Brain microvascular endothelial cell (primary cell): ENCODE data around the gene RASSF6.

Experiments used
- DNase-seq: peaks from one replicate; pipeline ENCODE4 v3.0.0-alpha.2; 2020
- H3K27ac ChIP-seq: fragments of 250-450 bp; sonication (Bioruptor Pico); 2 replicates; pipeline ENCODE4 v1.5.1; 2020; ENCODE audit warnings: mild to moderate bottlenecking, moderate library complexity
- H3K27me3 ChIP-seq: fragments of 250-450 bp; sonication (Bioruptor Pico); replicated peaks from 2 replicates; pipeline ENCODE4 v1.5.1; 2020; ENCODE audit warnings: mild to moderate bottlenecking
- H3K36me3 ChIP-seq: fragments of 250-450 bp; sonication (Bioruptor Pico); replicated peaks from 2 replicates; pipeline ENCODE4 v1.5.1; 2020; ENCODE audit warnings: mild to moderate bottlenecking
- H3K4me3 ChIP-seq: 2 replicates; pipeline ENCODE4 v1.5.1; 2011; ENCODE audit warnings: low read depth, mild to moderate bottlenecking, control low read depth, low read length, moderate library complexity
- in situ Hi-C: cut with HindIII; loops from 2 replicates; pipeline ENCODE4 v1.10.0; 2017; ENCODE audit warnings: low sequenced_read_pairs, low pct_ligation_motif_present
- TF ChIP-seq, protein P1 (sequence below): IDR thresholded peaks from 2 replicates; pipeline ENCODE4 v1.5.1; 2011; ENCODE audit warnings: low read depth, mild to moderate bottlenecking, moderate library complexity, low read length, control low read depth, inconsistent platforms; ENCODE audit errors: missing control alignments

RASSF6 gene

DNA sequence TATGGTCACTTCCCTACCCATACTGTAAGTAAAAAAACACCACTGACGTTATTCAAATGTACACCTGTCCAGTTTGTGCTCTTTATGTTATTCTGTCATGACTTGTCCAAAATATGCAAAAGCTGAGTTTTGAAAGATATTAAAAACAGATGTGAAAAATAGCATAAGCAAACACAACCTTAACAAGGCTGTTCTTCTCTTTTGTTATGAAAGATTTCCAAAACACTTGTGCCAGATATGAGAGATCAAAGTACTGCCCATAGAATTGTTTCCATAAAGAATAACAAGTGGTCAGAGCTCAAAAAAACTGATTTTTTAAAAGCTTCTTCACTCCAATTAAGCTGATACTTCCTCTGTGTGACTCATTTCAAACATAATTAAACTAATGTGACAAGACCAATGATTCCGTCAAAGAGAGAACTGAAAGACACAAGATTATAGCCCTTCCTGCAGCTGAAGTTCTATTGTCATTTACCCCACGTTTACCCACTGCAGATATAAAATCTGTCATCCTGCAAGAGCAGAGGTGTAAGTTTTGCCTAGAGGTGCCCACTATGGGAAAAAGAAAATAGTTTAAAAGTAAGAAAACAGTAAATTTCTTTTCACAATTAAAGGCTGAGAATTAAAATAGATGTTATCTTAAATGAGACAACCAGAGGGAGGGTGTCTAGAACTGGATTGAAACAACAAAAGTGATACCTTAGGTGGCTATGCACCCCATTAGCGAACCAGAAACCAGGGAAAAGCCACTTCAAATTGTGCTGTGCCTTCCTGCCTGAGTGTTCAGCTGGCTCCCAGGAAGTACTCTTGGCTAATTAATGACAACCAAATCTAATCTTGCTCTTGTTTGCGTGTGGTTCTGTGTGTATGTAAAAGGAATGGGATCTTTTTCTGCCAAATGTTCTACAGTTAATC, 30.1 kb downstream of the RASSF6 start:
- no peak for DNase-seq
- TF ChIP-seq, protein P1, sequence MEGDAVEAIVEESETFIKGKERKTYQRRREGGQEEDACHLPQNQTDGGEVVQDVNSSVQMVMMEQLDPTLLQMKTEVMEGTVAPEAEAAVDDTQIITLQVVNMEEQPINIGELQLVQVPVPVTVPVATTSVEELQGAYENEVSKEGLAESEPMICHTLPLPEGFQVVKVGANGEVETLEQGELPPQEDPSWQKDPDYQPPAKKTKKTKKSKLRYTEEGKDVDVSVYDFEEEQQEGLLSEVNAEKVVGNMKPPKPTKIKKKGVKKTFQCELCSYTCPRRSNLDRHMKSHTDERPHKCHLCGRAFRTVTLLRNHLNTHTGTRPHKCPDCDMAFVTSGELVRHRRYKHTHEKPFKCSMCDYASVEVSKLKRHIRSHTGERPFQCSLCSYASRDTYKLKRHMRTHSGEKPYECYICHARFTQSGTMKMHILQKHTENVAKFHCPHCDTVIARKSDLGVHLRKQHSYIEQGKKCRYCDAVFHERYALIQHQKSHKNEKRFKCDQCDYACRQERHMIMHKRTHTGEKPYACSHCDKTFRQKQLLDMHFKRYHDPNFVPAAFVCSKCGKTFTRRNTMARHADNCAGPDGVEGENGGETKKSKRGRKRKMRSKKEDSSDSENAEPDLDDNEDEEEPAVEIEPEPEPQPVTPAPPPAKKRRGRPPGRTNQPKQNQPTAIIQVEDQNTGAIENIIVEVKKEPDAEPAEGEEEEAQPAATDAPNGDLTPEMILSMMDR: no peak
- H3K36me3 ChIP-seq: no peaks in the 10 kb centered on the region
- H3K27me3 ChIP-seq: no peaks in the 10 kb centered on the region
- no peak overlapping the region for H3K27ac ChIP-seq
- no peak overlapping the region for H3K4me3 ChIP-seq
- in situ Hi-C loops: no loop called here

DNA sequence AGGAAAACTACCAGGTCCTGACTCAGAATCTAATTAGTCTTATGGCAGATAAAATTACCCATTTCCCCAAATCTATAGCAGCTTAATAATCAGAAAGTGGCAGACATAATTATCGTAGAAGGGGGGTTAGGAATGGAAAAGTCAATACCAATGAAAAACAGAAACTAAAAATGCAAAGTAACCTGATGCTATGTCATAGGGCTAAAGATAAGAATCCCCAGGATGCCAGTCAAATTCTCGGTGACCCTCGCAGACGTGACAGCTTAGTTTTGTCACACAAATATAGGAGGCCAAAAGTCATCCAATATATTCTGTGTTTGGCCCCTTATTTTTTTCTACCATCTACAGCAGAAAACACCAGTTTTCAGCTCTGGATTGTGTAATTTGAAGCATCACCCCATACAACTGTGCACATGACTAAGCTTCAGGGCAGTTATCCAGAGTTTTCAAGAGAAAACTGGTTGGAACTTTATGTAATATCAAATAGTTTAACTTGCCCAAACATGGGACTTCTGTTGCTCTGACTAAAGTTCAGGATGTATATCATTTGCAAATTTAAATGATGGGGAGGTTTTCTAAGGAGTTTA, 30.9 kb downstream of the RASSF6 start:
- Histone ChIP-seq H3K36me3 (no peaks in the 10 kb centered on the region), H3K4me3 (no peak overlapping the region), H3K27me3 (no peaks in the 10 kb centered on the region), H3K27ac (no peak overlapping the region)
- TF ChIP-seq, protein P1: no peak
- DNase-seq: peak; percentile 28
- in situ Hi-C loops: no loop called here

DNA sequence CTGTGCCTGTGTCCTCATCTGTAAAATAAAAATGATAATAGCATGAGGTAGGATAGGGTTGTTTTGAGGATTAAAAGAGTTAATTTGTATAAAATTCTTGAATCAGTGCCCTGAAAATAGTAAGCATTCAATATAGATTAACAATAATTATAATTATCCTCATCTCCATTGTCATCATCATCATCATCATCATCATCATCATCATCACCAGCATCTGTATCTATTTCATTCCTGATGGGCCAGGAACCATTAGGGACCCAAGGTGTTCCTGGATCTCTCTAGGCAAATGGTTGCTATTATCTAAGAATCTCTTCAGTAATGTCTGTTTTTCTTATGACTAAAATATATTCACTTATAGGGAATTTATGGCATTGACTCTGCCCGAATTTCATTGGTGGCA, 31.6 kb downstream of the RASSF6 start:
- no peak for DNase-seq
- Histone ChIP-seq H3K27ac (no peak overlapping the region), H3K36me3 (no peaks in the 10 kb centered on the region), H3K27me3 (no peaks in the 10 kb centered on the region), H3K4me3 (no peak overlapping the region)
- in situ Hi-C loops: no loop called here
- TF ChIP-seq, protein P1: no peak

DNA sequence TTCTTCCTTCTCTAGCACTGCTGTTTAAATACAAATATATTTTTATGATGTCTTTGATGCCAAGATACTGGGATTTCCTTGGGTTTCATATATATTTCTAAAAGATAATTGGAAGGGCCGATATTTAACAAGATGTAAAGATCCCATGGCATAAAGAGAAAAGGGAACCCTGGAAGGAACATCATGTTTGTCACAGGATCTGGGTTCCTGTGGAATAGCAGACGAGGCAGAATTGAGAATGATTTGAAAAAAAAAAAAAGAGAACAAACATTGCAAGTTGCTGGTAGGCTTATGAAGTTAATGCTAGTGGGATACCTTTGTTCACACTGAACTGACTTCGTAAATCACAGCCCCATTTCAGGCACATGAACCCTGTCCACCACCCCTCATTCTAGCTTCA, 33.6 kb downstream of the RASSF6 start:
- Histone ChIP-seq H3K36me3 (no peaks in the 10 kb centered on the region), H3K27me3 (no peaks in the 10 kb centered on the region), H3K4me3 (no peak overlapping the region), H3K27ac (no peak overlapping the region)
- TF ChIP-seq, protein P1: no peak
- DNase-seq: no peak
- in situ Hi-C loops: no loop called here

DNA sequence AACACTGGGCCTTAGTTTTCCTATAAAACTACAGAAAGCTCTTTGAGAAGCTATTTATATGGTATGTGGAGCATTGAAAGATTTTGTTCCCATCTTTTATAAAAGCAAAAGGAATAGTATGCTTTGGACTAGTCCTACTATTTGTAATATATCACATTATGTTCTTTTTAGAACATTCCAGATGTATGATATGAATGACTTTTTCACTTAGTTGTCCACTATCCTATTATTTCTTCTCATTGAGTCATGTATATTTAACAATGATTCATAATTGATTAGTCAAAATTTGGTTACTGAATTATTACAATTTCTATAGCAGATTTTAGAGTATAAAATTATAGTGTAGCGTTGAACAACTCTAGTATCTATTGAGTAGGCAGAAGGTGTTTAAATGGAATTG, 34.2 kb downstream of the RASSF6 start:
- H3K27me3 ChIP-seq: no peaks in the 10 kb centered on the region
- H3K27ac ChIP-seq: no peak overlapping the region
- in situ Hi-C loops: no loop called here
- no peaks in the 10 kb centered on the region for H3K36me3 ChIP-seq
- H3K4me3 ChIP-seq: no peak overlapping the region
- TF ChIP-seq, protein P1: no peak
- DNase-seq: no peak
